Colon (tissue), 2 donors: ENCODE results near the gene ANO2.

ENCODE experiments used
- FAIRE-seq: peaks from 2 replicates; lab custom pipeline; 2012; peaks lifted over from hg19 to GRCh38; lab: Jason Lieb, UNC
- donor health status: control.
- donor health status: control.

ANO2 gene

GRCh38 chr12:5577211-5577612 is 367.8 kb downstream of the ANO2 start:
- FAIRE-seq, result no peak

- no peak for FAIRE-seq
Observed at GRCh38 chr12:5575987-5576386, 369.1 kb downstream of the ANO2 start.

DNA sequence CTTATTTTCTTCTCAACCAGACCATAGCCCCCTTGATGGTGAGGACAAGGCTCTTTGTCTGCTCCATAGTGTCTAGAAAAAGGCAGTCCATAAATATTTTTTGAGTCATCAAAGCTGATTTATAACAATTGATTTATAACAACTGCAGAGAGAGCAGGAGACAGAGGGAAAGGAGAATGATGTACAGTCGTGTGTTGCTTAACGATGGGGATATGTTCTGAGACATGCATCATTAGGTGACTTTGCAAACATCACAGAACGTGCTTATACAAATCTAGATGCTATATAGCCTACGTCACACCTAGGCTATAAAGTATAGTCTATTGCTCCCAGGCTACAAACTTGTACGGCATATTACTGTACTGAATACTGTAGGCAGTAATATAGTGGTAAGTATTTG is 369.8 kb downstream of the ANO2 start:
- no peak for FAIRE-seq

DNA sequence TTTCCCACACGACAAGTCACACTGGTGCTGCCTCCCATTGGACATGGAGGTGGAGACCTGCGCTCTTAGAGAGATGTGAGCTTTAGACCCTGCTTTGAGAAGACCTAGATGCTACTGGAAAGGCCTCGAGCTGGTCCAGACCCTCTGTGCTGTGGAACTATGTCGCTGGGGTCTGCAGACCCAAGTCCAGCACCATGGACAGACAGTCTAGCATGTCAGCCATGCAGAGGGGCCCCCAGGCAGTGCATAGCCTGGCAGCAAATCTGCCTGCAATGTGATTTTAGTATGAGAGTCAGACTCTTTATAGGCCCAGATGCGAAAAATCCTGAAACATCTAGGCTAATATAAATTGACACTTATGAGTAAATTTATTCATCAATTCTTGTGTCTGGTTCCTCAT is 371.7 kb downstream of the ANO2 start:
- FAIRE-seq, result no peak

DNA sequence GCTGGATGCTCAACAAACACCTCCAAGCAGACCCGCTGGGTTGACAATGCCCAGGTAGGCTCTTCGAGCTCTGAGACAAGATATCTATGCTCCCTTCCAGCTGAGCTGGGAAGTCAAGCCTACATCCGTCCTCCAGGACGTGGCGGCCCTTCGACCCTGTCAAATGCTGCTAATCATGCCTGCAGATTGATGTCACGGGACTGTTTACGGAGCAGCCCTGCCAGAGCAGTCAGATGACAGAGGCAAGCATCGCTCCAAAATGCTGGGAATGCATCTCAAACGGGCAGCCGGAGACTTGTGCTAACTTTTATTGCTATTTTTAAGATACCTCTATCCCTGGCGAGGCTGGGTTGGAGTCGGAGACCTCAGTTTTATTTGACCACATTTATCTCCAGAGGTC is 373.9 kb downstream of the ANO2 start:
- no peak for FAIRE-seq

- FAIRE-seq, result no peak
Observed at GRCh38 chr12:5570416-5570815, 374.6 kb downstream of the ANO2 start.

GRCh38 chr12:5568325-5568981 is 376.6 kb downstream of the ANO2 start:
- no peak for FAIRE-seq

- no peak for FAIRE-seq
Observed at GRCh38 chr12:5567016-5567725, 377.9 kb downstream of the ANO2 start.

GRCh38 chr12:5565933-5566599 is 379.0 kb downstream of the ANO2 start:
- FAIRE-seq, result no peak

- FAIRE-seq, result no peak
Observed at GRCh38 chr12:5562581-5562980, 382.5 kb downstream of the ANO2 start.

DNA sequence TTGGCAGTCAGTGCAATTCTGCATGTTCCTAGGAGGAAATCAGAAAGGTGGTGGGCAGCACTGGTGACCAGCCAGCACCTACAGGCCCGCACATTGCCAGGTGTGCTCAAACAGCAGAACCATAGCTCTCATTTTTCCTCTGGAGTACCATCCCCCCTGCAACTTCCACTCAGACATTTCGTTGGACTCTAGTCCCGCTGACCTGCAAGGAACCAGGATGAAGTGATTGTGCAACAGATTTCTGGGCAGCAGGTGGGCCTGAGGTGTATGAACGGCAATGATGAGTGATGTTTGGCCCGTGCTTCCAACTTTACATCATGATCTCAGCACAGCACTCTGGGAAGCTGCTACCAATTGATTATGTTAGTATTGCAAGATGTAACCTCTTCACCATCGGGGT is 383.2 kb downstream of the ANO2 start:
- no peak for FAIRE-seq

GRCh38 chr12:5561057-5561456 is 384.0 kb downstream of the ANO2 start:
- FAIRE-seq, result no peak

DNA sequence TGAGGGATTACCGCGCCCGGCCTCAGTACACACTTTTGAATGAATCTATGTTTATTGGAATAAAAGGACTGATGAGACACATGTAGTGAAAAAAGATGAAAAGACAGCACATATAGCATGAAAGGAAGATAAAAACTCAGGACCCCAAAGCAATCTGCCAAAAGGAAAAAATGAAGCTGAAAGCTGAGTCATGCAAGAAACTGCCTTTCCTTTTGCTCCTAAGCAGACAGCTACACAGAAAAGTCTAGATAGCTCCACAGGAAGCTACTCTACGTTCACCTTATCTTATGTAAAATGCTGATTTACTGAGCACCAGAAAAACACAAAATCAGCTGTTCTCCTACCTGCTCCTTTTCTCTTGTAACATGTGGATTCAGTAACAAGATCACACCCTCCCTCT is 384.8 kb downstream of the ANO2 start:
- FAIRE-seq, result no peak

DNA sequence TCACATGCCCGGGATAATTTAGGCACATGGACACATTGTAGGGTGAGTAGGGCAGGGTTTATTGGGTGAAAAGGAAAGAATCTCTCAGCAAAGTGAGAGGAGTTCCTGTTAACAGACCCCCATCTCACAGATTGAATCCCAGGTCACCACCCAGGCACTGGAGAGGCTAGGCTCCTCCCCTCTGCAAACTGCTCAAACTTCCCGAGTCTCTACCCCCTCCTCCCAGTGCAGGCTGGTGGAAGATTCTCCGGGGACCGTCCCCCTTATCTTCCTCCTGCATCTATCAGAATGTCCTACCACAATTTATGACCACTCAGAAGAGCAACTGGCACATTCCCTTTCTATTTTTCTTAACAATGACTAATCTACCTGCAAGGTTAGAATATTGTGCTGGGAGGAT is 387.2 kb downstream of the ANO2 start:
- FAIRE-seq, result no peak

- no peak for FAIRE-seq
Observed at GRCh38 chr12:5556946-5557673, 387.9 kb downstream of the ANO2 start.

DNA sequence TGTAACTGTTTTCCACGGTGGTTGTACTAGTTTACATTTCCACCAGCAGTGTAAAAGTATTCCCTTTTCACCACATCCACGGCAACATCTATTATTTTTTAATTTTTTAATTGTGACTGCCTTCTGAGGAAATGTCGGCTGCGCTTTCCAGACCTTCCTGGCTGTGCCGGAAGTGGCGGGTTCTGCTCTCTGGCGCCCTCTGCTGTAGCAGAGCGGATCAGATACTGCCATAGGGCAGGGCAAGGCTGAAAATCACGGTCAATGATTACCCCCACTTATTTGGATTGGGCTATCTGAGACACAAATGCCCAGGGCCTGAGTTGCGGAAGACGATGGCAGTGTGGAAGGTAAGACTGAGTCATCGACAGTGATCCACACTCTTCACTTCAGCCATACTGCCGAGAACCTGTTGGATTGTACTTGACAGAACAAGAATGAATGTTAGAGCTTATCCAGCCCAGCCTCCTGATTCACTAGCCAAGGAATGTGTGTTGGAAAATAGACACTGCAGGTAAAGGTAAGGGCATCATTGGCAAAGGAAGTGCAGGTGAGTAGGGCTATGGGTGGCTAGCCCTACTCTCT is 388.9 kb downstream of the ANO2 start:
- no peak for FAIRE-seq

DNA sequence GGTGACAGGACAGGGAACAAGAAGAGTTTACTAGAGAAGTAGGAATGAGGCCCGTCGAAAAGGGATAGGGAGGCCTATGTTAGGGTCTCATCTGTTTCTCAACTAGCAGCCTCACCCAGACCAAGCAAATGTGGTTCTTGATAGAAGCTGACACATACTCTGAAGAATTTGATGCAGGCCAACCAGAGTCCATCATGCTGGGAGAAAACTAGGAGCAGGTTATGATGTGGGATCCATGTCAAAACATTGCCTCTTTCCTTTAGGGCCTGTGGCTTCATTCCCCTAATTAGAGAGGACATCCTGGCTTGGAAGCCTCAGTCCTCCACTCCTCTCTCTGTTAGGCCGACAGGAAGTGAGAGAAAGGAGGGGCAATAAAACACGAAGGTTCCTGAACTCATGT is 390.3 kb downstream of the ANO2 start:
- no peak for FAIRE-seq

DNA sequence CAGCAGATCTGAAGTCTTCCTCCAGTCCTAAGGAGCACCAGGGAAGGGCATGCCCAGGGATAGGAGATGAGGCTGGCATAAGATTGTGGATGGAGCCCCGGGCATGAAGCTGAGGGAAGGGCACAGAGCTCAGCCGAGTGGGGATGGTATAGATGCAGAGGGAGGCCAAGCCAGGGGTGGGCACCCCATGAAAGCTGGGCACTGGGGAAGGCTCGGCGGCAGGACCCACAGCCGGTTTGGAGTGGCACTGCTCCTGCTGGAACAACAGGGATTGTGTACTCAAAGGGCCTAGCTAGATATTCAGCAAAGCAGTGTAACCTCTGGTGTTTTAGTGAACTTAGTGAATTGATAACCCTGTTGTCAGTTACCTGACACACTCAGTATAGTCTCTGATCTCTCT is 396.0 kb downstream of the ANO2 start:
- FAIRE-seq, result no peak

DNA sequence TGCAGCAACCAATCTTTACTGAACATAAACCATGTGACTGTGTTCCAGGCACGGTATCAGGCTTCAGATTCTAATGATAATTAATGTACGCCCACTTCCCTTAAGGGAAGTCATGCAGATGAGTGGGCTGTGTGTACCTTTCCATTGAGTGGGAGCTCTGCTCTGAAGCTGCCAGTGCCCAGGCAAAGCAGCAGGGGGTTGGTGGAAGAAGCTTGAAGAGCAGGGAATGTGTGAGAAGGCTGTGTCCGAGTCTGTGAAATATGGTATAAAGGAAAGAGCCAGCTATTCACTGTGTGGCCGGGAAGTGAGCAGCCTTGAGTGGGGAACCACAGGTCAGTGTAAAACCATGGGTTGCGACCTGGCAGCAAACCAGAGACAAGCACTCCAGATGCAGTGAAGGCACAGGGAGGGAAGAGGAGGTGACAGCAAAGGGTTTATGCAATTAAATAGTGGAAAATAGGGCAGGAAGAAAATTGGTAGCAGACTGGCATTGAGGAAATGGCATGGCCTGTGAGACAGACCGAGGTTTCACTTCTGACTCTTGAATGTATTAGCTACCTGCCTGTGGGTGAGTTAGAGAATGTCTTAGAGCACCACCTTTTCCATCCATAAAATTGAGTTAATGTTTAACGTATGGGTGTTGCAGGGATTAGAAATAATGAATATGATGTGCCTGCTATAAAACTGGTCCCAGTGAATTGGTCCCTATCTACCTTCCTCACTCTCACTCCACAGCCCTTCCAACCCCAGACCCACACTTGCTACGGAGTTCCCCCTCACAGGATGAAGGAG is 396.7 kb downstream of the ANO2 start:
- no peak for FAIRE-seq

DNA sequence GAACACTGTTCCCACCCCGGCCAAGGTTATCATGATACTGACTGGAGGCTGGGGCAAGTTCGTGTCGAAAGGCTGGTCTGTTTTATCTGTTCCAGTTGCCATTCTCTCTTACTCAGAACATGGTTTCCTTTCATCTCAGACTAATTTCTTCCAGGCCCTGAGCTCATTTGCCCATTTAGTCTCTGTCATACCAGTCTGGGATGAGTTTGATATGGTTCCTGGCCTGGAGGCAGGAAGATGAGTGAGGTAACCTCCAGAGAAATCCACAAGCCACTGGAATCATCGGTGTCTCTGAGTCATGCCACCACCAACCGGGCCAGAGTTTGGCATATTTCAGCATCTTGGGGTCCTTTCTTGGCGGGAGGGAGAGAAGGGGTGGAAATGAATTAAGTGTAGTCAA is 398.4 kb downstream of the ANO2 start:
- FAIRE-seq, result no peak

- FAIRE-seq, result no peak
Observed at GRCh38 chr12:5537771-5538170, 407.3 kb downstream of the ANO2 start.
